HepG2 (cell line): ENCODE results near the gene MYO9A. TPM values are rescaled to one million over a fixed set of nuclear protein-coding genes. Genes with fewer than 3 reads are reported as not detected.
A peak's percentile ranks its signal among the peaks of the same experiment; 100 is the strongest.

Experiments used
- ATAC-seq: fragments of 200-7000 bp; cut with Tn5 transposase; 3 replicates; pipeline ENCODE4 v1.9.1; 2020; ENCODE audit warnings: mild to moderate bottlenecking, moderate library complexity
- BruUV-seq: library from RNA; stranded (reverse); fragments of 400-500 nt; replicated peaks from 2 replicates; lab custom pipeline; 2021; lab: Mats Ljungman, UMichigan
- CTCF ChIA-PET: fragments of 300-600 bp; formaldehyde crosslinking; extraction: SDS; loops from one replicate; lab custom pipeline; 2021; ENCODE audit warnings: low total read pairs, inconsistent platforms, low intra/inter-chr PET ratio; lab: Yijun Ruan, JAX
- POLR2A ChIA-PET: fragments of 350-600 bp; sonication (Branson Sonifier 250); formaldehyde crosslinking; loops from one replicate; lab custom pipeline; 2020; ENCODE audit warnings: antibody characterized with exemption, inconsistent platforms; lab: Yijun Ruan, JAX
- DNase-seq: peaks from one replicate; pipeline ENCODE4 v3.0.0-alpha.2; 2015; ENCODE audit warnings: low spot score
- FAIRE-seq: peaks from 3 replicates; lab custom pipeline; 2011; peaks lifted over from hg19 to GRCh38; lab: Jason Lieb, UNC
- H2AFZ ChIP-seq: one replicate; pipeline ENCODE4 v1.6.1; 2011; ENCODE audit warnings: low read length, inconsistent platforms
- H3K27ac ChIP-seq: fragments of 300-600 bp; 3 replicates; pipeline ENCODE4 v1.8.0; 2011; ENCODE audit warnings: mixed run types, mild to moderate bottlenecking, mixed read lengths, low read length, inconsistent platforms; ENCODE audit not compliant: insufficient read depth; ENCODE audit errors: extremely low read length
- H3K27me3 ChIP-seq, 2 experiments: fragments of 200-600 bp in 1 of 2; 2 replicates in 1 of 2; 3 replicates in 1 of 2; pipeline versions ENCODE4 v1.6.0 to v1.8.0; 2011; ENCODE audit warnings: low read length in 2 of 2, mild to moderate bottlenecking in 2 of 2, moderate library complexity in 2 of 2, inconsistent platforms in 1 of 2; ENCODE audit not compliant: insufficient read depth in 2 of 2, control insufficient read depth in 1 of 2
- H3K36me3 ChIP-seq, 2 experiments: fragments of 200-600 bp in 1 of 2; replicated peaks in 1 of 2; 2 replicates in 1 of 2; 3 replicates in 1 of 2; pipeline versions ENCODE4 v1.5.1 to v1.8.0; 2011; ENCODE audit warnings: low read length in 2 of 2, inconsistent platforms in 1 of 2; ENCODE audit not compliant: insufficient read depth in 2 of 2, control insufficient read depth in 1 of 2
- H3K4me1 ChIP-seq: 2 replicates; pipeline ENCODE4 v1.5.1; 2012; ENCODE audit warnings: low read length, inconsistent platforms; ENCODE audit not compliant: insufficient read depth
- H3K4me2 ChIP-seq: 2 replicates; pipeline ENCODE4 v1.6.0; 2011; ENCODE audit warnings: low read depth, low read length, inconsistent platforms
- H3K4me3 ChIP-seq, 3 experiments: fragments of 200-600 bp in 1 of 3; sonication (generic), shearing (Covaris generic) in 1 of 3; replicated peaks in 1 of 3; 2 replicates each; pipeline ENCODE4 v1.5.1; 2011 to 2016; ENCODE audit warnings: low read length in 3 of 3, inconsistent platforms in 2 of 3, low read depth in 2 of 3, mild to moderate bottlenecking in 2 of 3, control low read depth in 1 of 3, mixed read lengths in 1 of 3; ENCODE audit not compliant: insufficient read depth in 1 of 3
- H3K79me2 ChIP-seq: one replicate; pipeline ENCODE4 v1.6.1; 2011; ENCODE audit warnings: low read length, inconsistent platforms; ENCODE audit not compliant: insufficient read depth
- H3K9ac ChIP-seq: 2 replicates; pipeline ENCODE4 v1.6.0; 2011; ENCODE audit warnings: mild to moderate bottlenecking, low read depth, low read length, inconsistent platforms; ENCODE audit not compliant: insufficient read depth
- H3K9me3 ChIP-seq: 2 replicates; pipeline ENCODE4 v1.5.1; 2012; ENCODE audit warnings: mild to moderate bottlenecking, low read length
- H4K20me1 ChIP-seq: 2 replicates; pipeline ENCODE4 v1.6.0; 2011; ENCODE audit warnings: inconsistent platforms, mild to moderate bottlenecking, low read length, moderate library complexity; ENCODE audit not compliant: insufficient read depth
- AHDC1 ChIP-seq: sonication (generic); formaldehyde crosslinking; IDR thresholded peaks from 2 replicates; pipeline ENCODE4 v1.5.1; 2020; ENCODE audit warnings: mild to moderate bottlenecking, missing genetic modification reagents, borderline replicate concordance
- MNT ChIP-seq: fragments of 450-650 bp; IDR thresholded peaks from 2 replicates; pipeline ENCODE4 v1.6.1; 2016
- ZNF720 ChIP-seq: sonication (generic); formaldehyde crosslinking; IDR thresholded peaks from 2 replicates; pipeline ENCODE4 v1.4.0; 2020; ENCODE audit warnings: missing genetic modification reagents
- WGBS: methylation state at CpG from one replicate; pipeline ENCODE4 v1.1.6; 2017; ENCODE audit warnings: low lambda C conversion rate; 5-methylcytosine and 5-hydroxymethylcytosine counted together
- in situ Hi-C: cut with HindIII; loops from 2 replicates; pipeline ENCODE4 v1.10.0; 2017; ENCODE audit warnings: low pct_unique_long_range_greater_than_20kb; ENCODE audit not compliant: extremely low pct_ligation_motif_present
- intact Hi-C: fragments of 100-400 bp; cut with micrococcal nuclease; formaldehyde crosslinking; loops from one replicate; pipeline ENCODE4 v1.10.0; 2022; ENCODE audit not compliant: unreplicated experiment
- polyA plus RNA-seq, 8 experiments: library from polyadenylated mRNA; depleted of rRNA in 3 of 8; stranded (reverse) in 7 of 8; unstranded in 1 of 8; fragments of >200 nt; fragmentation: Illumina TruSeq in 4 of 8; extraction: Trizol in 4 of 8; gene quantifications; 2 replicates each; pipeline versions ENCODE4 v1.2.1 to v1.2.3, GENCODE V29; 2011 to 2016; ENCODE audit warnings: low read depth in 4 of 8, missing spikeins in 1 of 8, mixed read lengths in 1 of 8; ENCODE audit not compliant: insufficient read depth in 1 of 8
- total RNA-seq, 5 experiments: library from RNA; depleted of rRNA; stranded (reverse); fragments of >200 nt; fragmentation: Illumina TruSeq; extraction: Trizol; gene quantifications; 2 replicates each; pipeline ENCODE4 v1.2.3, GENCODE V29; 2016; ENCODE audit warnings: low read depth in 1 of 5

The MYO9A gene
- total and polyA plus RNA-seq, 2 of the 13 experiments (the other 11 are each of a cell fraction or from before 2014, with no cell fraction given): 4.8 to 15.3 TPM

- Histone ChIP-seq H3K27me3 (peaks cover 0 to 18% of the 10 kb centered on the region in 2 experiments; a peak in 3 of 5 replicates), H3K79me2 (no peaks in the 10 kb centered on the region), H4K20me1 (no peaks in the 10 kb centered on the region), H3K27ac (no peak overlapping the region), H3K9me3 (no peaks in the 10 kb centered on the region), H3K4me2 (no peak overlapping the region), H3K36me3 (no peaks in the 10 kb centered on the region), H3K9ac (no peak overlapping the region), H2AFZ (no peak overlapping the region), H3K4me3 (no peak overlapping the region), H3K4me1 (peaks cover 11% of the 10 kb centered on the region; the same call in 1 of the 2 replicates)
- no TSS peak for BruUV-seq
- ChIA-PET POLR2A (no interaction called here), CTCF (no interaction called here)
- in situ Hi-C loops (no loop called here), intact Hi-C loops (no loop called here)
- no peak for TF ChIP-seq ZNF720 (CRISPR knock-in tag)
- DNase-seq (no peak), FAIRE-seq (no peak), ATAC-seq (no peak)
- WGBS: 41% methylated on average over 10 of the region's 10 CpGs
Observed at GRCh38 chr15:71790081-71790480, 327.9 kb downstream of the MYO9A start.

- no peak for DNase-seq
- Histone ChIP-seq H3K4me3 (no peak overlapping the region), H3K27me3 (peaks cover 0 to 18% of the 10 kb centered on the region in 2 experiments; a peak in 3 of 5 replicates), H3K36me3 (no peaks in the 10 kb centered on the region), H4K20me1 (no peaks in the 10 kb centered on the region), H3K79me2 (no peaks in the 10 kb centered on the region), H3K4me1 (peaks cover 11% of the 10 kb centered on the region; the same call in 1 of the 2 replicates), H3K4me2 (peak overlapping the region; percentile 4; the same call in 1 of the 2 replicates), H3K27ac (no peak overlapping the region), H2AFZ (no peak overlapping the region), H3K9me3 (no peaks in the 10 kb centered on the region), H3K9ac (no peak overlapping the region)
- ChIA-PET CTCF (no interaction called here), POLR2A (no interaction called here)
- 85% methylated on average over 6 of the region's 6 CpGs for WGBS
- no peak for FAIRE-seq
- BruUV-seq: no TSS peak
- TF ChIP-seq MNT (peak; percentile 88), AHDC1 (CRISPR knock-in tag) (no peak)
- ATAC-seq: no peak
- in situ Hi-C loops: no loop called here
- intact Hi-C loops: no loop called here
Observed at GRCh38 chr15:71789616-71790015, 328.3 kb downstream of the MYO9A start.
